ENCODE data around the gene BTBD10. TPM values are rescaled to one million over a fixed set of nuclear protein-coding genes. Genes with fewer than 3 reads are reported as not detected.

The BTBD10 gene
- total RNA-seq, 2 experiments from 2014 or later, result 13.3 to 14.8 TPM

GRCh38 chr11:13343931-13344717 lies 118.9 kb downstream of the BTBD10 start:
- Histone ChIP-seq H3K36me3 (ENCODE audit: insufficient read depth, low read length) (peaks cover 11% of the 10 kb centered on the region), H3K27ac (ENCODE audit: low read depth in 1 of 2, low read length in 2 of 2) (no peak overlapping the region), H3K27me3 (ENCODE audit: control insufficient read depth in 1 of 2, insufficient read depth in 2 of 2, low read length in 2 of 2) (no peaks in the 10 kb centered on the region), H3K4me3 (ENCODE audit: low read length) (no peak overlapping the region), H3K4me1 (ENCODE audit: insufficient read depth, low read length) (peaks cover 42% of the 10 kb centered on the region), H3K9me3 (ENCODE audit: control insufficient read depth in 1 of 2, insufficient read depth in 1 of 2, low read length in 2 of 2) (no peaks in the 10 kb centered on the region)
- TF ChIP-seq CTCF (IDR thresholded peaks at IDR 0.05), result peak; percentile 85
- H3K36me3 Mint-ChIP-seq (ENCODE audit: low read depth), result peaks cover 11% of the 10 kb centered on the region
- H3K9me3 Mint-ChIP-seq, result no peaks in the 10 kb centered on the region
- peaks cover 63% of the 10 kb centered on the region for H3K4me1 Mint-ChIP-seq (ENCODE audit: low read depth)
- ChIA-PET POLR2A (no interaction called here), CTCF (interaction anchor here (1.9 kb wide), 1 partner anchor 9 kb away, joined by 11 read pairs; no protein-coding TSS in a partner anchor)
- ATAC-seq (ENCODE audit: poor library complexity) (peak; percentile 72), DNase-seq (peak; percentile 54 to 84 (median 68))
- H3K27me3 Mint-ChIP-seq, result no peaks in the 10 kb centered on the region
- peak overlapping the region; percentile 0 for H3K27ac Mint-ChIP-seq
- intact Hi-C loops (cut with DNase I, micrococcal nuclease), result loop anchor here (1.0 to 5.0 kb wide), 7 partner anchors 62 to 1013 kb away; no protein-coding TSS in a partner anchor
- no peak overlapping the region for H3K4me3 Mint-ChIP-seq

GRCh38 chr11:13343067-13343466 lies 120.0 kb downstream of the BTBD10 start:
- H3K4me1 Mint-ChIP-seq (ENCODE audit: low read depth), result peaks cover 65% of the 10 kb centered on the region
- H3K9me3 ChIP-seq (ENCODE audit: control insufficient read depth in 1 of 2, insufficient read depth in 1 of 2, low read length in 2 of 2), result no peaks in the 10 kb centered on the region
- no peak overlapping the region for H3K4me3 ChIP-seq (ENCODE audit: low read length)
- H3K4me3 Mint-ChIP-seq, result no peak overlapping the region
- POLR2A ChIA-PET, result no interaction called here
- H3K9me3 Mint-ChIP-seq, result no peaks in the 10 kb centered on the region
- DNase-seq (no peak), ATAC-seq (ENCODE audit: poor library complexity) (no peak)
- intact Hi-C loops (cut with DNase I, micrococcal nuclease), result loop anchor here in 1 of 2 experiments (5.0 kb wide), 2 partner anchors 61 to 1011 kb away; no protein-coding TSS in a partner anchor
- no peaks in the 10 kb centered on the region for H3K27me3 ChIP-seq (ENCODE audit: control insufficient read depth in 1 of 2, insufficient read depth in 2 of 2, low read length in 2 of 2)
- no peak for TF ChIP-seq CTCF (IDR thresholded peaks at IDR 0.05)
- CTCF ChIA-PET, result no interaction called here
- H3K36me3 ChIP-seq (ENCODE audit: insufficient read depth, low read length), result peaks cover 11% of the 10 kb centered on the region
- H3K27ac Mint-ChIP-seq, result peak overlapping the region; percentile 1
- no peaks in the 10 kb centered on the region for H3K27me3 Mint-ChIP-seq
- H3K36me3 Mint-ChIP-seq (ENCODE audit: low read depth), result peaks cover 3% of the 10 kb centered on the region
- no peak overlapping the region for H3K27ac ChIP-seq (ENCODE audit: low read depth in 1 of 2, low read length in 2 of 2)
- peaks cover 46% of the 10 kb centered on the region for H3K4me1 ChIP-seq (ENCODE audit: insufficient read depth, low read length)

GRCh38 chr11:13341026-13341425 lies 122.0 kb downstream of the BTBD10 start:
- TF ChIP-seq CTCF (IDR thresholded peaks at IDR 0.05), result no peak
- Histone ChIP-seq H3K4me1 (ENCODE audit: insufficient read depth, low read length) (peaks cover 34% of the 10 kb centered on the region), H3K9me3 (ENCODE audit: control insufficient read depth in 1 of 2, insufficient read depth in 1 of 2, low read length in 2 of 2) (no peaks in the 10 kb centered on the region), H3K27ac (ENCODE audit: low read depth in 1 of 2, low read length in 2 of 2) (no peak overlapping the region), H3K4me3 (ENCODE audit: low read length) (no peak overlapping the region), H3K36me3 (ENCODE audit: insufficient read depth, low read length) (peaks cover 11% of the 10 kb centered on the region), H3K27me3 (ENCODE audit: control insufficient read depth in 1 of 2, insufficient read depth in 2 of 2, low read length in 2 of 2) (no peaks in the 10 kb centered on the region)
- no peaks in the 10 kb centered on the region for H3K27me3 Mint-ChIP-seq
- H3K36me3 Mint-ChIP-seq (ENCODE audit: low read depth), result no peaks in the 10 kb centered on the region
- ChIA-PET CTCF (no interaction called here), POLR2A (no interaction called here)
- DNase-seq, result no peak
- H3K4me3 Mint-ChIP-seq, result no peak overlapping the region
- H3K4me1 Mint-ChIP-seq (ENCODE audit: low read depth), result peaks cover 66% of the 10 kb centered on the region
- H3K27ac Mint-ChIP-seq, result peak overlapping the region; percentile 72
- intact Hi-C loops (cut with DNase I, micrococcal nuclease), result loop anchor here in 1 of 2 experiments (5.0 kb wide), 2 partner anchors 59 to 1009 kb away; no protein-coding TSS in a partner anchor
- no peak for ATAC-seq (ENCODE audit: poor library complexity)
- no peaks in the 10 kb centered on the region for H3K9me3 Mint-ChIP-seq

Measured in CD4-positive, alpha-beta T cell (primary cell).